ENCODE measurements around the gene TKT.

GRCh38 chr3:53239800-53240199, 16.0 kb downstream of the TKT start:
- TF ChIP-seq NRF1 (IDR thresholded peaks at IDR 0.05; ENCODE audit: low read depth, low read length) = no peak
- TF ChIP-seq POLR2A (IDR thresholded peaks at IDR 0.05; ENCODE audit: control extremely low read depth in 1 of 2, low read depth in 2 of 2, low read length in 2 of 2) = no peak
- TF ChIP-seq CBX8 (IDR thresholded peaks at IDR 0.05; ENCODE audit: borderline replicate concordance, low read depth, low read length) = no peak
- no peak for TF ChIP-seq CTCF (IDR thresholded peaks at IDR 0.05; ENCODE audit: control extremely low read depth in 1 of 3, insufficient read depth in 1 of 3, low read depth in 1 of 3, low read length in 3 of 3)
- TF ChIP-seq POLR2AphosphoS5 (IDR thresholded peaks at IDR 0.05; ENCODE audit: low read depth, low read length) = no peak
- no peak for TF ChIP-seq CEBPB (IDR thresholded peaks at IDR 0.05; ENCODE audit: low read depth, low read length)
- TF ChIP-seq EP300 (IDR thresholded peaks at IDR 0.05; ENCODE audit: borderline replicate concordance in 1 of 2, low read depth in 2 of 2, low read length in 2 of 2) = no peak
- no peak for TF ChIP-seq USF2 (IDR thresholded peaks at IDR 0.05; ENCODE audit: low read length)
- no peak for TF ChIP-seq KDM5A (IDR thresholded peaks at IDR 0.05; ENCODE audit: low read length)
- no peak for TF ChIP-seq SIN3A (conservative IDR thresholded peaks at IDR 0.05 in 1 of 2, IDR thresholded peaks at IDR 0.05 in 1 of 2; ENCODE audit: low read depth in 1 of 2, low read length in 2 of 2)
- TF ChIP-seq RBBP5 (IDR thresholded peaks at IDR 0.05; ENCODE audit: borderline replicate concordance, low read depth, low read length) = no peak
- TF ChIP-seq TCF12 (IDR thresholded peaks at IDR 0.05; ENCODE audit: low read depth, low read length) = no peak
- no peak for TF ChIP-seq SP4 (IDR thresholded peaks at IDR 0.05; ENCODE audit: low read length)
- no peak for TF ChIP-seq ATF2 (IDR thresholded peaks at IDR 0.05; ENCODE audit: low read length)

All from H1 (cell line).